Inferior parietal cortex (tissue), 1 donor: Measurements from ENCODE around the gene PLSCR3.

Experiments
- DNase-seq: peaks from one replicate; pipeline ENCODE4 v3.0.0-alpha.2; 2016; ENCODE audit errors: extremely low spot score

Gene PLSCR3

DNA sequence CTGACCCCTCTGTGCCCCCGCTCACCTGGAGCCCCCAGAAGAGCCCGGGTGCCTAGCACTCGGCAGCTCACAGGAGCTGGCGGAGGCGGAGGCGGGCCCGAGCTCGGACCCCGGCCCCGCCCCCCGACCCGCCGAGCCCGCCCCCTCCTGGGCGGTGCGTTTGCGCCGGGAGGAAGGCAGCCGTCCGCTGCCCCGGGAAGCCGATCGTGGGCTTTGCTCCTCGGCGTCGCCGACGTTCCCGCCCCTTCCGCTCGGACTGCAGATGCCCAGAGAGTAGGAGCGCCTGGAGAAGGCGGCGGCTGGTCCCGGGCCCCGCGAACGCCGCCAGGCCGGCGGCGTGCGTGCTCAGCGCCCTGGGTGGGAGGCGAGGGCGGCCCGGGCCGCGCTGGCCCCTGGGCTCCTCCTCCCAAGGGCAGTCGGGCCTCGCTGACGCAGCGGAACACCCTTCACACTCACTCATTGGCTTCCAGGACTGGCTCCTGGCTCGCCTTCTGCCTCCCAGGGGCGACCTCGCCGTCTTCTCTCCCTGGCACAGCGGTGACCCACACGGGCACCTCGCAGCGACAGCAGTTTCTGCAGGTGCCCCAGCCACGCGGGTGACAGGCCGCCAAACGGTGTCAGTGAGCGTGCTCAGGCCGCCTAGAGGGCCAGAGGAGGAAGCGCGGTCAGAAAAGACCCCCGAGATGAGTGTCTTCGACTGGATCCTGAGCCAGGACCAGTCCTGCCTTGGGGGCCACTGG is at the start of gene PLSCR3:
Gene PLSCR3, minus strand, starts transcription at position 74 of the 740 bp plus-strand sequence. CDS start 415 bp downstream, outside the sequence.
- peak; percentile 69 for DNase-seq

GRCh38 chr17:7443499-7444485 is 49.5 kb upstream of the PLSCR3 start:
- DNase-seq = no peak

GRCh38 chr17:7442142-7442541 is 47.8 kb upstream of the PLSCR3 start:
- DNase-seq = no peak

DNA sequence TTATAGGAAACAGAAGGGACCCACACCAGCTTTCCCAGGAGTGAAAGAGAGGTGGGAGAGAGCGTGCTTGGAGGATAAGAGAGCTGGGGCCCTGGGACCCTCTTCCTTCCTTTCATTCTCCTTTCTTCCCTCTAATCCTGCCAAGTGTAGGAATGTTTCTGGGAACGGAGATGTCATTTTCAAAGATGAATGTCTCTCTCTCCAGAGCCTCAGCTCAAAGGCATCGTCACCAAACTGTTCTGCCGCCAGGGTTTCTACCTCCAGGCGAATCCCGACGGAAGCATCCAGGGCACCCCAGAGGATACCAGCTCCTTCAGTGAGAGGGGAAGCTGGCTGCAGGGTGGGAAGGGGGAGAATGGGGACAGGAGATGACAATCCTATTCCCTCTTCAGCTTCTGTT is 46.9 kb upstream of the PLSCR3 start:
- DNase-seq = no peak

DNA sequence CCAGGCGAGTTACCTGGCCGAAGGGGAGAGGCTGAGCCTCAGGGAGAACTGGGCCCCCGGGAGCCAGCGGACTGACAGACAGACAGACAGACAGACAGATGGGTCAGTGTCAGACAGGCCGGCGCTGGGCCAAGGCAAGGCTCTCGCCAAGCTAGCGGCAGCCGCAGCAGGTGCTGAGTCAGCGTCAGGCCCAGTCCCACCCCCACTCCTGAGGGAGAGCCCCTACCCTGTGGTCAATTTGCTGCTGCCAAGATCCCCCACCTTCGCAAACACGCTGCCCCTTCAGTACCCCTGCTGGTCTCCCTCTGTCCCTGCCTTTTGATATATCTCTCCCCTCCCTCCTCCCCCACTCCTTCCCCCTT is 46.5 kb upstream of the PLSCR3 start:
- DNase-seq = no peak

DNA sequence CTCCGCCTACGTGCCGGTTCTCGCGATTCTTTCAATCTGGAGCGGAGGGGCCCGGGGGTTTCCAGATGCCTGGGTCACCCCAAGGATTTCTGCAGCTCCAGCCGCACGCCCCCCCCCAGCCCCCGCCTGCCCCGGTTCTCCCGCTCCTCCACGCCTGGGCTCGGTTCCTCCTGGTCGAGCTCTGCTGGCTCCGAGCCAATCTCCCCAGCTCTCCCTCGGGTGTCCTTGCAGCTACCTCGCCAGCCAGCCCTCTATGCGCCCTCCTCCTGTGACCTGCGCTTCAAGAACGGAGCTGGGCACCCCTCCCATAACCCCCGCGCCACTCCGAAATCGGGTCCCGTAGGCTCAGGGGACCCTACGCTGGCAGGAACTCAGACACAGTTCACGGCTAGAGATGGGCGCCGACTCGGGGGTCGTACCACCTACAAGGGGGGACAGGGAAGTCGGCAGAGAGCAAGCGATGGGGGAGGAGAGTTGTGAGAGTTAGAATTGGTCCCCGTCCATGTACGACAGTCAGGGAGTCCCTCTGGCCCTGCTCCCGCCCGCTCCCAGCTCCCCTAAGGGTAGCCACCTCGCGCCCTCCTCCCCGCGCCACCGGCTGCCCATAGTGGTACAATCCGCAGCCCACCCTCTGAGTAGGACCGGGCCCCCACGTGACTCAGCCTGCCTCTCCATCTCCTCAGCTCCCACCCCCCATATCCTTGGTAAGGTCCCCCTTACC is 45.9 kb upstream of the PLSCR3 start:
- no peak for DNase-seq

DNA sequence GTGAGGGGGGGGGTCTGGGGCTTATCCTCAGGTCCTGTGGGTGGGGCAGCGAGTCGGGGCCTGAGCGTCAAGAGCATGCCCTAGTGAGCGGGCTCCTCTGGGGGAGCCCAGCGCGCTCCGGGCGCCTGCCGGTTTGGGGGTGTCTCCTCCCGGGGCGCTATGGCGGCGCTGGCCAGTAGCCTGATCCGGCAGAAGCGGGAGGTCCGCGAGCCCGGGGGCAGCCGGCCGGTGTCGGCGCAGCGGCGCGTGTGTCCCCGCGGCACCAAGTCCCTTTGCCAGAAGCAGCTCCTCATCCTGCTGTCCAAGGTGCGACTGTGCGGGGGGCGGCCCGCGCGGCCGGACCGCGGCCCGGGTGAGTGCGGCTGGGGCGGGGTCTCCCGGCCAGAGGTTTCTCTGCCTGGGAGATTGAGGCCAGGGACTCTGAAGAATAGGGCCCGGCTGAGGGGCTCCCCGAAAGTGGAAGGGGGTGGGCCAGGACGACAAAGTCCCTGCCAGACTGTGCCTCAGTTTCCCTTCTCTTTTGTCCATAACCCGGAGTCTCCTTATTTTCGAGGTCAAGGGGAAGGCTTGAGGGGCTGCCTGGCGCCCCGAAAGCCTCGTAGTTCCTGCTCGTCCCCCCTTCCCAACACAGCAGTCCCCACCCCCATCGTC is 45.3 kb upstream of the PLSCR3 start, which contains the start of gene FGF11:
Gene FGF11, plus strand, starts transcription at position 51 of the 651 bp plus-strand sequence. Its CDS starts 109 bp downstream, at position 160.
- no peak for DNase-seq

DNA sequence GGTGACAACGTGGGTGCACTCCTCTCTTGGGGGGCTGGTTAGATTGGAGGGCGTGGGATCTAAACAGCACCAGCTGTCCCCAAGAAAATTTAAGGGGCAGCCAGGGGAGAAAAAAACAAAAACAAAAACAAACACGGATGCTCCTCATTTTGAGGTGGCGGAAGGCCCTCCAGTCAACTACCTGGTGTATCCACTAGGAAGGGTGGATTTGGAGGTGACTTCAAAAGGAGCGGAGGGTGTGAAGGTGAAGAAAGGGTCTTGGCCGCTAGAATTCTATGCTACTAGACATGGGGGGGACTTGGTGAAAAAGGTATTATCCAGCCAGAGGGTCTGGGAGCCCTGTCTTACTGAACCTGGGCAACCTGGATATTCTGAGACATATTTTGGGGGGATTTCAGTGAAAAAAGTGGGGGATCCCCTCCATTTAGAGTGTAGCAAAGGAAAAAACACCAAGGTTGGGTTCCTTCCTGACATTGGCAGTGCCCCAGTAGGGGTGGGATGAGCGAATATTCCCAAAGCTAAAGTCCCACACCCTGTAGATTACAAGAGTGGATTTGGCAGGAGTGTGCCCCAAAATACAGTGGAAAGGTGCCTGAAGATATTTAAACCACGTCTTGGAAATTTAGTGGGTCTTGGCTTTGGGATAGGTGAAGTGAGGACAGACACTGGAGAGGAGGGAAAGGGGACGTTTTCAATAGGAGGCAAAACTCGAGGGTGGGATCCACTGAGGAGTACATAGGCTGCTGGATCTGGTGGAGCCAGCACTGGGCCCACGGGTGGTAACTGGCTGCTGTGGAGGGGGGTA is 44.5 kb upstream of the PLSCR3 start:
- DNase-seq = no peak

- DNase-seq = no peak
Observed at GRCh38 chr17:7437950-7438614, 43.8 kb upstream of the PLSCR3 start.

- DNase-seq = no peak
Observed at GRCh38 chr17:7437369-7437863, 43.1 kb upstream of the PLSCR3 start.

GRCh38 chr17:7436556-7437368 is 42.4 kb upstream of the PLSCR3 start:
- DNase-seq = peak; percentile 40

- DNase-seq = no peak
Observed at GRCh38 chr17:7435676-7436555, 41.6 kb upstream of the PLSCR3 start.

DNA sequence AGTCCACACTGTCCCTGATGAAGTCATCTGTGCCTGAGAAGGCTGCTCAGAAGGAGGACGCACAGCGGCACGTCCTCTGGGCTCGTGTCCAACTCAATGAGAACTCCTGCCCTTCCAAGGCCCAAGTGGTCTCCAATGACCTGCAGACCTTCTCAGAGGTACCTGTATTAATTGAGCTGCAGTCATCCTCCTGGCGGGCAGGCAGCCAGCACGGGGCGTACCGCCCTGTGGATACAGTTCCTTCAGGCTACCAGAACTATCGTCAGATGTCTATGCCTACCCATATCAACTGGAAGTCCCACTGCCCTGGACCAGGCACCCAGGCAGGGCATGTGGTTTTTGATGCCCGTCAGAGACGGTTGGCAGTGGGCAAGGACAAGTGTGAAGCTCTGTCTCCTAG is 38.0 kb upstream of the PLSCR3 start:
- DNase-seq = no peak

- no peak for DNase-seq
Observed at GRCh38 chr17:7431231-7431630, 36.9 kb upstream of the PLSCR3 start.

GRCh38 chr17:7429722-7430121 is 35.4 kb upstream of the PLSCR3 start:
- no peak for DNase-seq

- no peak for DNase-seq
Observed at GRCh38 chr17:7428557-7428956, 34.2 kb upstream of the PLSCR3 start, which contains the start of gene SPEM3. Gene SPEM3 (plus strand): TSS chr17:7428857. CDS start chr17:7428903, 46 bp downstream.

- no peak for DNase-seq
Observed at GRCh38 chr17:7427549-7427948, 33.2 kb upstream of the PLSCR3 start.
